CD4-positive, alpha-beta T cell (primary cell): Measurements from ENCODE around the gene LRP11. TPM values are rescaled to one million over a fixed set of nuclear protein-coding genes. Genes with fewer than 3 reads are reported as not detected.

Experiments
- ATAC-seq: fragments of 200-7000 bp; cut with Tn5 transposase; one replicate; pipeline ENCODE4 v1.10.0; 2022; ENCODE audit warnings: mild to moderate bottlenecking; ENCODE audit not compliant: poor library complexity
- CTCF ChIA-PET: fragments of 350-600 bp; sonication (Branson Sonifier 250); formaldehyde crosslinking; loops from one replicate; lab custom pipeline; 2021; ENCODE audit warnings: antibody characterized with exemption, inconsistent platforms; lab: Charles Lee
- POLR2A ChIA-PET: fragments of 350-600 bp; sonication (Branson Sonifier 250); formaldehyde crosslinking; loops from one replicate; lab custom pipeline; 2021; ENCODE audit warnings: antibody characterized with exemption, inconsistent platforms; lab: Charles Lee
- DNase-seq, 14 experiments: peaks; one replicate each; pipeline ENCODE4 v3.0.0-alpha.2; 2013 to 2020; ENCODE audit warnings: mixed read lengths in 2 of 14
- H3K27ac ChIP-seq, 2 donors: one replicate each; pipeline versions ENCODE4 v1.5.1 to v1.7.0; 2013; ENCODE audit warnings: low read length in 2 of 2, low read depth in 1 of 2, mild to moderate bottlenecking in 1 of 2
- H3K27me3 ChIP-seq, 2 experiments: 1 replicate in 1 of 2; 2 replicates in 1 of 2; pipeline versions ENCODE4 v1.6.1 to v1.7.0; 2013; ENCODE audit warnings: low read length in 2 of 2, control low read depth in 1 of 2, mild to moderate bottlenecking in 1 of 2, moderate library complexity in 1 of 2; ENCODE audit not compliant: insufficient read depth in 2 of 2, control insufficient read depth in 1 of 2
- H3K36me3 ChIP-seq: one replicate; pipeline ENCODE4 v1.6.1; 2013; ENCODE audit warnings: low read length, control low read depth; ENCODE audit not compliant: insufficient read depth
- H3K4me1 ChIP-seq: one replicate; pipeline ENCODE4 v1.6.1; 2013; ENCODE audit warnings: low read length, control low read depth; ENCODE audit not compliant: insufficient read depth
- H3K4me3 ChIP-seq: one replicate; pipeline ENCODE4 v1.5.1; 2013; ENCODE audit warnings: mild to moderate bottlenecking, low read length, moderate library complexity
- H3K9me3 ChIP-seq, 2 experiments: 1 replicate in 1 of 2; 2 replicates in 1 of 2; pipeline versions ENCODE4 v1.6.1 to v1.7.0; 2013; ENCODE audit warnings: low read length in 2 of 2, mild to moderate bottlenecking in 2 of 2, control low read depth in 1 of 2, moderate library complexity in 1 of 2; ENCODE audit not compliant: control insufficient read depth in 1 of 2, insufficient read depth in 1 of 2
- H3K27ac Mint-ChIP-seq: one replicate; pipeline ENCODE4 v1.8.0; 2020; ENCODE audit warnings: mixed read lengths
- H3K27me3 Mint-ChIP-seq: one replicate; pipeline ENCODE4 v1.8.0; 2021; ENCODE audit warnings: mixed read lengths
- H3K36me3 Mint-ChIP-seq: one replicate; pipeline ENCODE4 v1.8.0; 2021; ENCODE audit warnings: low read depth, mixed read lengths
- H3K4me1 Mint-ChIP-seq: one replicate; pipeline ENCODE4 v1.8.0; 2021; ENCODE audit warnings: low read depth, mixed read lengths
- H3K4me3 Mint-ChIP-seq: one replicate; pipeline ENCODE4 v1.8.0; 2020; ENCODE audit warnings: mild to moderate bottlenecking, mixed read lengths
- H3K9me3 Mint-ChIP-seq: one replicate; pipeline ENCODE4 v1.8.0; 2020; ENCODE audit warnings: mixed read lengths
- intact Hi-C, 2 experiments: fragments of 100-400 bp; cut with DNase I in 1 of 2; cut with micrococcal nuclease in 1 of 2; formaldehyde crosslinking; loops; one replicate each; pipeline versions ENCODE4 v1.15.1 to v1.9.0; 2023 to 2025; cut with DNase I, micrococcal nuclease
- total RNA-seq, 174 experiments: library from RNA in 2 of 174; stranded (reverse) in 2 of 174; gene quantifications; one replicate each; pipeline ENCODE4 v1.2.3 and lab custom pipeline; 2021 to 2026
- TF ChIP-seq, protein P1 (sequence below): fragments of 200-600 bp; IDR thresholded peaks from one replicate; pipeline ENCODE4 v1.8.0; 2022; ENCODE audit warnings: antibody characterized with exemption, mild to moderate bottlenecking

LRP11 gene
- total RNA-seq, 2 experiments from 2014 or later = 0.75 to 0.99 TPM

- H3K36me3 ChIP-seq = no peaks in the 10 kb centered on the region
- H3K27me3 ChIP-seq = no peaks in the 10 kb centered on the region
- H3K4me1 Mint-ChIP-seq = peaks cover 5% of the 10 kb centered on the region
- H3K27me3 Mint-ChIP-seq = no peaks in the 10 kb centered on the region
- ATAC-seq (no peak), DNase-seq (no peak)
- TF ChIP-seq, protein P1, sequence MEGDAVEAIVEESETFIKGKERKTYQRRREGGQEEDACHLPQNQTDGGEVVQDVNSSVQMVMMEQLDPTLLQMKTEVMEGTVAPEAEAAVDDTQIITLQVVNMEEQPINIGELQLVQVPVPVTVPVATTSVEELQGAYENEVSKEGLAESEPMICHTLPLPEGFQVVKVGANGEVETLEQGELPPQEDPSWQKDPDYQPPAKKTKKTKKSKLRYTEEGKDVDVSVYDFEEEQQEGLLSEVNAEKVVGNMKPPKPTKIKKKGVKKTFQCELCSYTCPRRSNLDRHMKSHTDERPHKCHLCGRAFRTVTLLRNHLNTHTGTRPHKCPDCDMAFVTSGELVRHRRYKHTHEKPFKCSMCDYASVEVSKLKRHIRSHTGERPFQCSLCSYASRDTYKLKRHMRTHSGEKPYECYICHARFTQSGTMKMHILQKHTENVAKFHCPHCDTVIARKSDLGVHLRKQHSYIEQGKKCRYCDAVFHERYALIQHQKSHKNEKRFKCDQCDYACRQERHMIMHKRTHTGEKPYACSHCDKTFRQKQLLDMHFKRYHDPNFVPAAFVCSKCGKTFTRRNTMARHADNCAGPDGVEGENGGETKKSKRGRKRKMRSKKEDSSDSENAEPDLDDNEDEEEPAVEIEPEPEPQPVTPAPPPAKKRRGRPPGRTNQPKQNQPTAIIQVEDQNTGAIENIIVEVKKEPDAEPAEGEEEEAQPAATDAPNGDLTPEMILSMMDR = no peak
- ChIA-PET POLR2A (no interaction called here), CTCF (no interaction called here)
- no peak overlapping the region for H3K27ac Mint-ChIP-seq
- H3K4me3 Mint-ChIP-seq = no peak overlapping the region
- no peaks in the 10 kb centered on the region for H3K4me1 ChIP-seq
- H3K4me3 ChIP-seq = no peak overlapping the region
- no peaks in the 10 kb centered on the region for H3K9me3 ChIP-seq
- H3K9me3 Mint-ChIP-seq = no peaks in the 10 kb centered on the region
- no peaks in the 10 kb centered on the region for H3K36me3 Mint-ChIP-seq
- intact Hi-C loops = loop anchor here in 1 of 2 experiments (10.0 kb wide), 1 partner anchor 984 kb away; no protein-coding TSS in a partner anchor
- H3K27ac ChIP-seq = no peak overlapping the region
Observed at GRCh38 chr6:149830731-149831307, 33.3 kb downstream of the LRP11 start.

- TF ChIP-seq, protein P1 = no peak
- CTCF ChIA-PET = no interaction called here
- no peaks in the 10 kb centered on the region for H3K27me3 ChIP-seq
- intact Hi-C loops = no loop called here
- no peaks in the 10 kb centered on the region for H3K9me3 ChIP-seq
- H3K36me3 ChIP-seq = no peaks in the 10 kb centered on the region
- H3K4me1 ChIP-seq = no peaks in the 10 kb centered on the region
- no peak overlapping the region for H3K4me3 ChIP-seq
- Mint-ChIP-seq H3K9me3 (no peaks in the 10 kb centered on the region), H3K36me3 (no peaks in the 10 kb centered on the region), H3K27me3 (no peaks in the 10 kb centered on the region), H3K4me3 (no peak overlapping the region), H3K27ac (no peak overlapping the region), H3K4me1 (no peaks in the 10 kb centered on the region)
- POLR2A ChIA-PET = no interaction called here
- no peak for DNase-seq
- H3K27ac ChIP-seq = no peak overlapping the region
- ATAC-seq = no peak
Observed at GRCh38 chr6:149825292-149825691, 38.9 kb downstream of the LRP11 start.

- no peak for DNase-seq
- H3K9me3 ChIP-seq = no peaks in the 10 kb centered on the region
- H3K36me3 ChIP-seq = no peaks in the 10 kb centered on the region
- no peaks in the 10 kb centered on the region for H3K4me1 ChIP-seq
- ATAC-seq = no peak
- Mint-ChIP-seq H3K4me3 (no peak overlapping the region), H3K27me3 (no peaks in the 10 kb centered on the region), H3K27ac (no peak overlapping the region), H3K9me3 (no peaks in the 10 kb centered on the region), H3K36me3 (no peaks in the 10 kb centered on the region), H3K4me1 (no peaks in the 10 kb centered on the region)
- ChIA-PET POLR2A (no interaction called here), CTCF (interaction anchor here (0.6 kb wide), 1 partner anchor 1021 kb away, joined by 3 read pairs; no protein-coding TSS in a partner anchor)
- TF ChIP-seq, protein P1 = no peak
- no peaks in the 10 kb centered on the region for H3K27me3 ChIP-seq
- intact Hi-C loops = no loop called here
- no peak overlapping the region for H3K4me3 ChIP-seq
- no peak overlapping the region for H3K27ac ChIP-seq
Observed at GRCh38 chr6:149823013-149823412, 41.1 kb downstream of the LRP11 start.
